GM21723 (cell line): ENCODE results near the gene THADA.

Experiments used
- ATAC-seq: cut with Tn5 transposase; IDR thresholded peaks from one replicate; pipeline ENCODE4 v1.9.1; 2021; ENCODE audit warnings: mild to moderate bottlenecking, moderate library complexity; ENCODE audit not compliant: unreplicated experiment

THADA gene

GRCh38 chr2:43259512-43259911, 336.3 kb downstream of the THADA start:
- no peak for ATAC-seq

DNA sequence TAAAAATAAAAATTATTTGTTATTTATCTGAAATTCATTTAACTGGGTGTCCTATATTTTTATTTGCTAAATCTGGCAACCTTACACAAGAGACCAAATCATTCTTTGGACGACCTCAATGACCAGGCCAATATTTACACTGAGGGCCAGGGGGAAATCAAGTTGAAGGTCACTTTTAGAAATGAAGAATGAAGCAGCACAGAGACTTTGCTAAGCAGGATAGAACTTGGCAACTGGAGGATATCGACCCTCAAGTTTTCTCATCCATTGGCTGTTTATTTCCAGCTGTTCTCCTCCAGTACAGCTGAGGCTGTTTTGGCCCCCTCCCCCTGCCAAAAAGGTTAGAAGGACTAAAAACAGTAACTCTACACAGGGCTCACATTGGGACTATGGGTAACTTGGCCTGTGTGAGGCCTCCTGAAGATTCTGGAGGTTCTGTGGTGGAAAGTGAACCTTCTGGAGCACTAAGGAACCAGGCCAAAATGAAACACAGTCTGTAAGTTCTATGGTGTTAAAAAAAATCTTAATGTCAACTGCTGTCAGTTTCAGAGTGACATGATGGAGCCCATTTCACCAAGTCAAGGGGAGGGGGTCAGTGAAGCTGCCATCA, 337.2 kb downstream of the THADA start:
- ATAC-seq: no peak

- no peak for ATAC-seq
These were observed 340.4 kb downstream of the THADA start for GRCh38 chr2:43255296-43255910.

GRCh38 chr2:43254331-43254730, 341.5 kb downstream of the THADA start:
- no peak for ATAC-seq

DNA sequence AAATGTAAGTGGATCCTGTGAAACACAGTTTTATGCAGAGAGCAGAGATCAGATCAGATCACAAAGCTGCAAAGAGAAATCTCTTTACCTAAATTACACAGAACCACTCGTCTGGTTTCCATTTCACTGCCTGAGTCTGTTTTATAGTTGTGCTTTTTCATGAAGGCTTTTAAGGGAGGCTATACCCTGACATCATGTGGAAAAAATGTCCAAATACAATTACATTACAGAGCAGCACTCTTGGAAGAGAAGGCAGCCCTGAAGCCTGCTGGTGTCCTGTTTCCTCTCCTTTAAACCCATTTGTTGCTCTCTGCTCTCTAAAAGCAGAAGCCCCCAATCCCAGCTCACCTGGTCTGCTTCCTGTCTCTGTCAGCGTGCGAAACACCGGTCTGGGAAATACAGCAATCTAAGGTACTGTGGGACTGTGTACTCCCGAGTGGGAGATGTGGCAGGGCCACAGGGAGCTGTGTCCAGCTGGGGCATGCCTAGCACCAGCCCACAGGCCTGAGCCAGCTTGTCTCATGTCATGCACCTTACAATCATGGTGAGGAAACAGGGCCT, 344.6 kb downstream of the THADA start:
- ATAC-seq: no peak

- no peak for ATAC-seq
These were observed 345.8 kb downstream of the THADA start for GRCh38 chr2:43250015-43250414.

DNA sequence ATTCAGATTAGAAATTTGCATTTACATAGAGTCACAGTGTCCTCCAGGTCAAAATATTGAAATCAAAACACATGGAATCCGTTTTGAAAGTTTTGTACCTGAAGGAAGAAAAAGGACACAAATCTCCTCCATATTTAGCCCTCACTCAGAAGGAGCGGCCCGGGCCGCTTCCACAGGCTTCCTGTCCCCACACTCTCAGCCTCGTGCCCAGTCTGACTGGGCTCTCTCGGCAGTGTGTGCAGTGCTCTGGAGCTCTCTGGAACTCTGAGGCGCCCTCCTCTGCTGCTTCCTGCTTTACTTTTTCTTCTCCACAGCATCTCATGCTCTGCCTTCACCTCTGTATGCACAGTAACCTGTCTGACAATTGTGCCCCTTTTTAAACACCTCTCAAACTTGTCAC, 347.2 kb downstream of the THADA start:
- ATAC-seq: no peak

- ATAC-seq: no peak
These were observed 349.2 kb downstream of the THADA start for GRCh38 chr2:43246641-43247040.

DNA sequence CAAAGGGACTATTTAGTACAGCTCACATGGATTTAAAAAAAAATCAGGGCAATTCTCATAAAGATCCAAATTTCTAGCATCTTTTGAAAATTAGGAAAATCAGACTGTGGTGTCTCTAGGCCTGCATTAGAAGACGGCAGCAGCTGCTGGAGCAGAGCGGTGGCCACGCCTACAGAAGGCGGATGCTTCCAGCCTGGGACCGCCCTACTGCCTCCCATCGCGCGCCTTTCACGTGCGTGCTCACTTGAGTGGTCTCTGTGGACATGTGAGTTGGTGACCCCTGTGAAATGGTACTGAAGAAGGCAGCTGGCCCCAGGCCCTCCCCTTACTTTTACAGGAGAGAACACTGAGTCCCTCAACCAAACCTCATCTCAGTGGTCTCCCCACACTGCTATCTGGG, 354.3 kb downstream of the THADA start:
- ATAC-seq: no peak

DNA sequence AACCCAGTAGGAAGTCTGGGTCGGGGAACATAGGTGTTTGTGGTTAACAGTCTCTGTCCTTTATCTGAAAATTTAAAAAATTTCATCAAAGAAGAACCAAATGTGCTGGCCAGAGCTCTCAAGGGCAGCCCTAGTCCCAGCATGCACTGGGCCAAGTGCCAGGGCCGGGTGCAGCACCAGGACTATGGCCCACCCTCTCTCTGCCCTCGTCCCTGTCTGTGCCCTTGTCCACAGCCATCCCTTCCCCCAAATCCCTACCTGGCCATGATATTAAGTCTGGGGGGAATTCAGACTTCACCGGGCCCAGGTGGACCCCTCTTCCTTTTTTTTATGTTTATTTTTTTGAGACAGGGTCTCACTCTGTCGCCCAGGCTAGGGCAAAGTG, 355.1 kb downstream of the THADA start:
- peak; percentile 8 for ATAC-seq

GRCh38 chr2:43239981-43240765, 355.7 kb downstream of the THADA start:
- peak; percentile 62 for ATAC-seq

DNA sequence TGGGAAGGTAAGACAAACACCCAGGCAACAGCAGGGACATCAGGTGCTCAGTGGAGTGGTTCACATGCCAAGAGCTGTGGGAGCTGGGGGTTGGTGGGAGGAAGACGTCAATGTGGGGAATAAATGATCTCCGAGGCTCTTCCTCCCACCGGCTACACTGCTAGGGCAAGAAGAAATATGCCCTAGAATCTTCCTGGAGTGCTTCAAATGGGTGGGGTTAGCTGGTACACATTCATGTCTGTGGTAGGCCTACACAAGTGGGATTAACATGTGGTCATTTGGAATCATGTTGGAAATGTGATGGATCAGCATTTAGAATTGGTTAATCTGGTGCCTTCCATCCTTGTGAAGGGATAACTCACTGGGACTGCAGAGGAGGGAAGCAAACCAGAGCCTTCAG, 357.0 kb downstream of the THADA start:
- ATAC-seq: no peak

DNA sequence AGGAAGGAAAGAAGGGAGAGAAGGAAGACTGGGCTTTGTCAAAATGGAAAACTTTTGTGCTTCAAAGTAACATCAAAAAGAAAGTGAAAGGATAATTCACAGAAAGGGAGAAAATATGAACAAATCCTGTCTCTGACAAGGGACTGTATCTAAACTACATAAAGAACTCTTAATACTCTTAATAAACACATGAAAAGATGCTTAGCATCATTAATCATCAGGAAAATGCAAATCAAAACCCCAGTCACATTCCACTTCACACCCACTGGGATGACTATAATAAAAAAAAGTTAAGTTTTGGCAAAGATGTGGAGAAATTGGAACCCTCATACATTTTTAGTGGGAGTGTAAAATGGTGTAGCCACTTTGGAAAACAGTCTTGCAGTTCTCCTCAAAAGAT, 357.7 kb downstream of the THADA start:
- ATAC-seq: no peak

DNA sequence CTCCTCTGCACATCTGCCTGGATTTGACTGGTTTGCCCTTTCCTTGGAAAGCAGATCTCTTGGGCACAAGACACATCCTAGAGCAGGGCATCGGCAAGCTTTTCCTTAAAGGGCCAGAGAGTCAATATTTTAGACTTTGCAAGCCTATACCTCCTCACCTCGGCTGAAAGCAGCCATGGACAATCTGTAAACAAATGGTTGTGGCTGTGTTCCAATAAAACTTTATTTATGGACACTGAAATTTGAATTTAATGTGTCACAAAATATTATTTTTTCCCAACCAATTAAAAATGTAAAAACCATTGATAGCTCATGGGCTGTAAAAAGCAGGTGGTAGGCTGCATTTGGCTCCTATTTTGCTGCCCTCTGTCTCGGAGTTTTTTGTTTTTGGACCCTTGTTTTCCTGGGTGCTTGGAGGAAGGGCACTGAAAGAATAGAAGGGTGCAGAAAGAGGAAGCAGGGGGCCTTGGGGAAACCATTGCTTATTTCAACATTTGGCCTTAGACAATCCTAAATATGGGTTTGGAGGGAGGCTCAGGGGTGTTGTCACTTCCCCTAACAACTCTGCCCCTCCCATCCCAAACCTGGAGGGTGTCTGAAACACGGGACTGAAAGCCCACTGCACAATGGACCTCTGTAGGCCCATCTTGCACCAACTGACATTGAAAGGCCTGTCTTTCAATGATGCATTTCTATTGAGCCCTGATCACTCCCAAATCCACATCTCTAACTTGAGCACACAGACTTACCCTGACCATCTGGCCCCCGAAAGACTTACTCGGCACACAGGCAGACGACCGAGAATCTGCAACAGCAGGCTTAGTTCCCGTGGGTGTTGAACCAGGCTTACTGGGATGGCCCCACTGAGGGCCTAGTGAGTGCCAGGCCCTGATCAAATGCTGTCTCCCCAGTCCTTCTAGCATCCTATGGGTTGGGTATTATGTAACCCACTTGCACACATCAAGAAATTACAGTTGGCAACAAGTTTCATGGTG, 362.3 kb downstream of the THADA start:
- no peak for ATAC-seq

DNA sequence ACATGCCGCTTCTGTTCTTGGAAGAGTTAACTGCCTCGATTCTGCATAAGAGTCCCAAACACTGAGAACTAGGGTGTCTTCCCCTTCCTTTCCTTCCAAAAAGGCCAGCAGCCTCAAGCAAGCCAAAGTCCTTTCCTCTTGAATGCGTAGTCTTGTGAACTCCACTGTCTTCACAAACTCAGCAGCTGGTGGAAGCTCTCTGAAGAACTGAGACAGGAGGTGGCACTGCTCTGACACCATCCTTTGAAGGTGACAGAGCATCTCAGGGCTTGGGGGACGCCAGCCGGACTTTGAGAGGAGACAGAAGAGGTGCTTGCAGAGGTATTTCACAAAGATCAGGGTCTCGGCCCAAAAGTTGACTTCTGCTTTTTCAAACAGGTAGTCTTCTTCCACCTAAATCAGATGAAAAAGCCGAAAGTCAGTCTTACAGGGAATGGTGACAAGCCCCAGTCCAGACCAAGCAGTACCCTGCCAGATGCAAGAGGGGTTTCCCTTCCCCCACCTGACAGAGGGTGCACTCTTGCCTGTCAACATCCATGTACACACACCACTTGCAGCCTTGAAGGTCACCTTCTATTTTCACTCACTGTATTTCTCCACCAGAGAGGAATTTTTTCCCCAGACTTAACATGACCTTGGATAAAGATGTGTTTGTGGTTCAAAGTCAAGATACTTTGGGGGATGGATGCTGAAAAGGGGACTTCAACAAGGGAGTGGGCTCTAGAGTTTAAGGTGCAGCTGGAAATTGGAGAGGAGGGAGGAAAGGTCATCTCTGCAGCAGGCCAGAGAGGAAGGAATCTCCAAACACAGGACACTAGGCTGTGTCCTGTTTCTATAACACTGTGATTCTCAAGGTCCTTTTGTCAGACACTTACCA, 364.6 kb downstream of the THADA start:
- ATAC-seq: no peak

DNA sequence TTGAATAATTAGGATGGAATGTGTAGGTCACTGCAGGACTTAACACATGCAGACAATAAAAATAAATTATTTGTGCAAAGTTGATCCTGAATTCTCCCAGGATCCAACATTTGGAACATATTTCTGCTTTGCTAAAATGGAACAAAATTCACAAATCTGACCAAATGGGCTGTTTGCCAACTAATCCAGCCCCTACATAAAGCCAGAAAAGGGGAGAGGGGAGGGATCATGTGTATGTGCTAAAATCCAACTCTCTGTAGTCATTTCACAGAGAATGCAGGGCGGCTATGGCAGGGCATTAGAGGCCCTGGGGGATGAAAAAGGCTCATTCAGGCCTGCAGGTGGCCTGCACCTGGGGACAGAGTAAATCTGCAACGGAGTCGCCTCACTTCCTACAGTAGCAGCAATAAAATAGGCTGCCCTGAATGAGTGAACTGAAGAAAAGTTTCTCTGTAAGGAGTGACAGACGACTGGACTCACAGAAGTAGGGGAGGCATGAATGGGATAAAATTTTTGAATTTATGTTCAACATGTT, 365.4 kb downstream of the THADA start:
- ATAC-seq: no peak

DNA sequence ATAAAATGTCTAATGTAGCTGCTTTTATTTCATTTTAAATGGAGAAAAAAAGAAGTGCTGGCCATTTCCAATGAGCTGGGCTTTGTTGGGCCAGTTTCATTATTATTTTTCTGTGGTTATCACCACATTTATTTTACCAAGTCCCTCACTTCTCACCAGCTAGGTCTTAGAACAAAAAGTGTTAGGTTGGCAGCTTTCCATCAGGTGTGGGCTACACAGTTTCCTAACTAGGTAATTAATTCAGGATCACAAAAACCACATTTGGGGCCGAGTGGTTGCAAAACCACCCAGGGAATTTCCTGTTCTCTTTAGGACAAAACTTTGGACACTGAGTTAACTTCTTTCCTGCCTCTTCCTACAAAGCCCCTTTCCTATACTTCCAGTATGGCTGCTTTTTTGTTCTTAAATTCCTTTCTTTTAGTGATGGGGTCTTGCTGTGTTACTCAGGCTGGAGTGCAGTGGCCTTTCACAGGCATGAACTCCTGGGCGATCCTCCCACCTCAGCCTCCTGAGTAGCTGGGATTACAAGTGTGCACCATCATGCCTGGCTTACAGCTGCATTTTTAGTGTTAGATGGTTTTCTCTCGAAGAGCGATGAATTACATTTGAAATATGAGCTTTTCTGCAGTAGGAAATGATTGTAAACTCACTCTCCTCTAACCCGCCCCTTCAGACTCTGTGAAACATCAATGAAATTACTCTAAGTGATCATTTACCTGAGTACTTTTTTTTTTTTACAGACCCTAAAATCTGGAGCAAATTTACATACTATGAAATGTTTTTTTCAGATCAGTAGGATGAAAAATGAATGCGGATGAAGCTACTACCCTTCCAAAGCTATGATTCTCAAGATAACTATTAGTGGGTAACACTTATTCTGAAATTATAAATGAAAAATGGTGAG, 366.8 kb downstream of the THADA start:
- ATAC-seq: no peak

- ATAC-seq: no peak
These were observed 367.5 kb downstream of the THADA start for GRCh38 chr2:43228321-43228751.
